T-helper 2 cell (primary cell): ENCODE results near the gene FN3KRP.
A peak's percentile ranks its signal among the peaks of the same experiment; 100 is the strongest.

Source experiments
- DNase-seq, 5 experiments: peaks; one replicate each; pipeline versions ENCODE4 v3.0.0 to v3.0.0-alpha.2; 2012 to 2022
- total RNA-seq, 2 donors: gene quantifications; one replicate each; lab custom pipeline; 2026; lab: John Stamatoyannopoulos, UW

The FN3KRP gene, protein sequence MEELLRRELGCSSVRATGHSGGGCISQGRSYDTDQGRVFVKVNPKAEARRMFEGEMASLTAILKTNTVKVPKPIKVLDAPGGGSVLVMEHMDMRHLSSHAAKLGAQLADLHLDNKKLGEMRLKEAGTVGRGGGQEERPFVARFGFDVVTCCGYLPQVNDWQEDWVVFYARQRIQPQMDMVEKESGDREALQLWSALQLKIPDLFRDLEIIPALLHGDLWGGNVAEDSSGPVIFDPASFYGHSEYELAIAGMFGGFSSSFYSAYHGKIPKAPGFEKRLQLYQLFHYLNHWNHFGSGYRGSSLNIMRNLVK
- 18.1 to 25.7 reads per million in 2 donors for total RNA-seq

DNA sequence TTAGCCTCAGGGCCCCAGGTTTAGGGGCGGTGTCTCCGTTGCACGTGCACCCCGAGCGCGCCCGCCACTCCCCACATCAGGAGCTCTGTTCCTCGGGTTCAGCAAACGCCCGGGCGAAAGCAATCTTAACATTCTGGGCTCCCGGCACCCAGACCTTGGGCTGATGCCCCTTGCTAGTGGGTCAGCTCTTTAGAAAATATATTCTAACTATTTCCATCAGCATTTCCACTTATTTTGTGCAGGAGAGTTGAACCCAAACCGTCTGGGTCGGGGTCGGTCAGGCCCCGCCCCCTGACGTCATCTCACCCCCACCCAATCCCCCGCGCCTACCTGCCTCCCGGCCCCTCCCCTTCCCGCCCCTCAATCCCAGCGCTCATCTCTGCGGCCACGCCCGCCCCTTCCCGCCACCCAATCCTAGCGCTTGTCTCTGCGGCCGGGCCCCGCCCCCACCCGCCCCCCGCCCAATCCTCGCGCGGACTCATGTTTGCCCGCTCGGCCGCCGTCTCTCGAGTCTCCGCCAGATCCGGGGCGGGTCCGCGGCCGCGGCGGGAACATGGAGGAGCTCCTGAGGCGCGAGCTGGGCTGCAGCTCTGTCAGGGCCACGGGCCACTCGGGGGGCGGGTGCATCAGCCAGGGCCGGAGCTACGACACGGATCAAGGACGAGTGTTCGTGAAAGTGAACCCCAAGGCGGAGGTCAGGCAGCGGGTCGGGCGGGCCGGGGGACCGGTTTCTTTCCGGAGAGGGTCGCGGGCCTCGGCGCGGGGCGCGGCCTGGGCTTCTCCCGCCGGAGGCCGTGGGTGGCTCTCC lies at the start of gene FN3KRP:
Gene FN3KRP (plus strand): TSS at position 504 of the 808 bp plus-strand sequence. CDS start 50 bp downstream, at position 554.
- DNase-seq: peak; percentile 75 to 94 (median 93)

DNA sequence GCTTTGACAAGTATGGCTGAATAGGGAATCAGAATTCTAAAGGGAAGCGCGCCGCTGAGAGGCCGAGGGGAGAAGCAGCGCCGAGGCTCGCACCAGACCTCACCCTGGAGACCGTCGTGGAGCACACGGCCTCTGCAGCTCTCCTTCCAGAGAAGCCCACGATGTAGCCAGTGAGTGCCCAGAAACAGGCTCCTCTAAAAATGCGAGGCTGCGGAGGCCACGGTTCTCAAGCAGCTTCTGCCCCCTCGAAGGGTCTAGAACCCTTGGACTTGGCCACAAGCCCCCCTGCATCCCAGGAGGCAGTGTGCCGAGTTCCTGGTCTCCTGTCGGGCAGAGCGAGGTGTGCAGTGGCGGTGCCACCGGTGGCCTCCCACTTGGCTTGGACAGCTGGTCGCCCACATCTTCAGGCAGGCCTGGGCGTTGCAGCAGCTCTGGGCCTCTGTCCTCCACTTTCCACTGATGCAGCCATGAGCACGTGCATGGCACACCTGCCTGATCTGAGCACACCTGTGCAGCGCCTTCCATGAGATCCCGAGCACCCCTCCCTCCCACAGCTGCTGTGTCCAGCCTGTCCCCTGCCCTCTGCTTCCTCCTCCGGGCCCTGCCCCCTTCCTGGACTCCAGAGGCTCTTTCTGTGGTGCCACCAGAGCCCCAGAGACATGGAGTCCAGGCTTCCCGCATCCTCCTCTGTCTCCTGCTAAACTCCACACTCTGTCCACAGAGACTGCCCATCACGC lies 49.4 kb upstream of the FN3KRP start:
- no peak for DNase-seq

DNA sequence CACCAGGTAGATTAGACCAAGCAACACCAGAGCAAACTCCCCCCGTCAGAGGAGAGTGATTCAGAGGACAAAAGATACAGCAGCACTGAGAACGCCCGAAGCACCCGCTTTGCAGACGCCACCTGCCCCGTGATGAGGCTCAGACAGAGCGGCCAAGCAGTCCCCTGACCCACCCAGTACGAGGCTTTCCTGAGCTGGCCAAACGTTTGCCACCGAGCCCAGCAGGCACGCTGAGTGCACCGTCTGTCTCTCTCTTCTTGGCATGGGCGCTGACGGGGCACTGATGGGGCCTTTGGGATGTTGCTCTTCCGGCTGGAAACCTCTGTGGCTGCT lies 48.9 kb upstream of the FN3KRP start:
- no peak for DNase-seq

DNA sequence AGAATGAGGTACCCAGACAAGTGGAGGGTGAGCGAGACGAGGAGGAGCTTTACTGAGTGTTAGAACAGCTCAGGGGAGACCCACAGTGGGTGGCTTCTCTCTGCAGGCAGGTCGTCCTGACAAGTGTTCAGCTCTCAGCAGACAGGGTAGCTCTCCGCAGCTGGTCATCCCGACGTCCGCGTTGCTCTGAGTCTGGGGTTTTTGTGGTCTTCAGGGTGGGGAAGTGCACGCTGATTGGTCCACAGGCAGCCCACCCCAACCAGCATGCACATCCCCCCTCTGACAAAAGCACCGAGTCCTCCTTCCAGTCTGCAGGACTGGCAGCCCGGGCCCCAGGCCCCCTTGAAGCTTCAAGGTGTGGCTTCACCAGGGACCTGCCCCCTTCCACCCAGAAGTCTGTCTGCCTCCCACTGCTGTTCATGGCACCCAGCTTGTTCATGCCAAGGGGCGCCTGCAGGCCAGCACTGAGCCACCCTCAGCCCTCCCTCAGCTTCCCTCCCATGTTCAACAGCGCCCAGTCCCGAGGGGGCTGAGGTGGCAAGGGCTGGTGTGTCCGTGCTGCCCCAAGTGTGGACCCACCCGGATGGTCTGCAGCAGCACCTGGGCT lies 48.4 kb upstream of the FN3KRP start:
- no peak for DNase-seq

DNA sequence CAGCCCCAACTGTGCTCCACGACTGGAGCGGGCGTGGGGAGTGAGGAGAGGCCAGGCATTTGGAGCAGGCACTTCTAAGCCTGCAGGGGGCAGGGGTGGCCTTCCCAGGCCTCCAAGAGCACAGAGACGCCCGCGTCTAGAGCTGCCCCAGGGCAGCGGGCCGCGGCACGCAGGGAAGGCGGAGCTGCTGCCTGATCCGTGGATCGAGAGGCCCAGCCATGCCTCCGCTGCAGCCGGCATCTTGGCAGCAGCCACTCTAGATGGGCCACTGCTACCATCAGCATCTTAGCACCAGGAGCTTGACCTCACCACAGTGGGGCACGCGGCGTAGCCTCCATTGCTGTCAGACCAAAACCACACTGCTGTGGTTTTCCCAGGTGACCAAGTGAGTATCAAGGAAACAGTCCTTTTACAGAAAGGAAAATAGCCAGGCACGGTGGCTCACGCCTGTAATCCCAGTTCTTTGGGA lies 47.8 kb upstream of the FN3KRP start:
- peak in 1 of 5 experiments; percentile 49 for DNase-seq

DNA sequence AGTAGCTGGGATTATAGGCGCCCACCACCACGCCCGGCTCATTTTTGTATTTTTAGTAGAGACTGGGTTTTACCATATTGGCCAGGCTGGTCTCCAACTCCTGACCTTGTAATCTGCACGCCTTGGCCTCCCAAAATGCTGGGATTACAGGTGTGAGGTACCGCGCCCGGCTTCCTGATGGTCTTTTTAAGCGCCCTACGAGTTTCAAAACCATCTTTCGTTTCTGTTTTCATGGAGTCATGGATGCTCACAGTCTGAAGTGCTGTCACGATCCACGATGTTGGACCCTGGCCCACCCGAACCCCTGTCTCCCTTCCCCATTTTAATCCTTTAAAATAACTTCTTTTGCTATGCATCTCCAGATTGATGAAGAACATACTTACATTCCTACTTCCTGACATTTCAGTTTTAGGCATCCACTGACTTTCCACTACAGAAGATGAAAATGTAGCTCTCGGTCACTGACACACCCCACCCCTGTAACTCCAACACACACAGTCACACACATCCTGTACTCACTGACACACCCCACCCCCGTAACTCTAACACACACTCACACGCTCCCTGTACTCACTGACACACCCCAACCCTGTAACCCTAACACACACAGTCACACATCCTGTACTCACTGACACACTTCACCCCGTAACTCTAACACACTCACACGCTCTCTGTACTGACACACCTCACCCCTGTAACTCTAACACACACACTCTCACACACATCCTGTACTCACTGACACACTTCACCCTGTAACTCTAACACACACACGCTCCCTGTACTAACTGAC lies 45.6 kb upstream of the FN3KRP start:
- DNase-seq: no peak

DNA sequence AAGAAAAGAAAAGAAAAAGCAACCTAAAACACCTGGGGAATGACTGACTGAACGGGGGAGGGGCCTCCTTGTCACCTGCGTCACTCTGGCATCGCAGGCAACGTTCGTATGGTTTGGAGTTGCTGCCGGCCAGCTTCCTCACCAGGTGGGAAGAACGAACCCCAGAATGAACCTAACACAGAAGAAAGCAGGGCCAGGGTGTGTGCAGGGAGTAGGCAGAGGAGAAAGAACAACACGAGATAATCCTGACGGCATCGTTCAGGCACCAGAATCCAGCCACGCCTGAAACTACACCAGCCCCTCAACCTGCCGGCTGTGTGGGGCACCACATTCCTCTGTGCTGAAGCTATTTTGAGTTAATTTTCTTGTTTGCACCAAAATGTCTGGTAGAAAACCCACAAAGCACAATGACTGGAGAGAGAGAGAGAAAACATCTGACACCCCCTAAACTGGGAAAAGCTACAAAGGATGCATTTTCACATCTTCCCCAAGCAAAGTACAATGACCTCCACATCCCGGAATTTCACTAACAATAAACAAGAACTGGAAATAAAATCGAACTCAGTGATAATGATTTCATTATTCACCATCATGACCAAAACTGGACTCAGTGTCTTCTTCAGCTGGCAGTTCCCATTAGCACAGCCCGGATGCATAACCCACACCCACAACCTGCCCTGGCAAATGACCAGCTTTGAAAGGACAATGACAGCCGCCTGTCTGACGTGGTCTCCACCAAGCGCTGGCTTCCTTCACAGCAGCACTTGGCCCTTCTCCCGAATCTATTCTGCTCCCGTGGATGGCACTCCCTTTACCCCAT lies 41.6 kb upstream of the FN3KRP start:
- no peak for DNase-seq

DNA sequence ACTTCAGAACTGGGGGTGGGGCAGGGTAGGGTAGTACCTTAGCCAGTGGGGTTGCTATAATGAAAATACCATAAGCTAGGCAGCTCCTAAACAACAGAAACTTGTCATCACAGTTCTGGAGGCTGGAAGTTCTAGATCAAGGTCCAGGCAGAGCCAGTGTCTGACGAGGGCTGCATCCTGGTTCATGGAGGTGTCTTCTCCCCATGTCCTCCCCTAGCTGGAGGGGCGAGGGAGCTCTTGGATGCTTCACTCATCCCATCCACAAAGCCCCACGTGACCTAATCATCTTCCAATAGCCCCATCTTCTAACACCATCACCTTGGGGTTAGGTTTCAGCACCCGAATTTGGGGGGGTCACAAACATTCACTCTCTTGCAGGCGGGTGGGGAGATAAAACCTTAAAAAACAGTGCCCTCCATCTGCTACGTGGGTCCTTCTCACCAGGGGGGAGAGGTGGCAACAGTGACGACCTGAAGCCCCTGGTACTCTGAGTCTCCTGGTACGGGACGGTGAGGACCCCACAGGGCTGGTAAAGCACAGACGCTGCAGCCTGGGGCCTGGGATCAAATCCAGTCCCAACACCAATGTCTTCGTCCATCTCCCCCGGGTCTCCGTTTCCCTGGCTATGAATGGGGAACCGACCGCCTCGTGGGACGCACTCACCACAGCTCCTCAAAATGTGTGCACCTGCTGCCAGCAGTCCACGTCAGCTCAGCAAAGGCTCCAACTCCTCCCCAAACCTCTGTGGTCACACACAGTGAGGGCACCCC lies 40.8 kb upstream of the FN3KRP start:
- no peak for DNase-seq

DNA sequence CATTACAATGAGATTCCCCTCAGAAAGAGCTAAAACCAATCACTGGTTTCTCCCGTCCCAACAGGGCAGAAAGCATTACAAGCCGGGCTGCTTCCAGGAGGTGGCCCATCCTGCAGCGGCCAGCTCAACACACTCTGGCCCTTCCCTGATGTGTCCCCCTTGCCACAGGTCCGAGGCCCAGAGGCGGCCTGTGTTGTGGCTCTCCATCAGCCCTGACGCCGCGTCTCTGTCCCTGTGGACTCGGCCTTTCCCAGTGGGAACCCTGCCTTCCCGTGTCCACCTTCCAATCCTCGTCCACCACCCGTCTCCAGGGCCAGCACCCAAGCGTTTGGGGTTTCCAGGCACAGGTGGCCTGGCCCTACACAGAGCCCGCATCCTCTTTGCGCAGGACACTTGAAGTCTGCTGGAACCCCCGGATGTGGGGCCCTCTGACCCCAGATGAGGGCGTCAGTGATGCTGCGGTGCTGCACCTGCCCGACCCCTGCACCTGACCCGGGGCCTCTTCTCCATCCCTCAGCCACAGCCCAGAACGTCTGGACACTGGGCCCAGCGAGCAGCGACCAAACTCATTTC lies 39.1 kb upstream of the FN3KRP start:
- DNase-seq: no peak

DNA sequence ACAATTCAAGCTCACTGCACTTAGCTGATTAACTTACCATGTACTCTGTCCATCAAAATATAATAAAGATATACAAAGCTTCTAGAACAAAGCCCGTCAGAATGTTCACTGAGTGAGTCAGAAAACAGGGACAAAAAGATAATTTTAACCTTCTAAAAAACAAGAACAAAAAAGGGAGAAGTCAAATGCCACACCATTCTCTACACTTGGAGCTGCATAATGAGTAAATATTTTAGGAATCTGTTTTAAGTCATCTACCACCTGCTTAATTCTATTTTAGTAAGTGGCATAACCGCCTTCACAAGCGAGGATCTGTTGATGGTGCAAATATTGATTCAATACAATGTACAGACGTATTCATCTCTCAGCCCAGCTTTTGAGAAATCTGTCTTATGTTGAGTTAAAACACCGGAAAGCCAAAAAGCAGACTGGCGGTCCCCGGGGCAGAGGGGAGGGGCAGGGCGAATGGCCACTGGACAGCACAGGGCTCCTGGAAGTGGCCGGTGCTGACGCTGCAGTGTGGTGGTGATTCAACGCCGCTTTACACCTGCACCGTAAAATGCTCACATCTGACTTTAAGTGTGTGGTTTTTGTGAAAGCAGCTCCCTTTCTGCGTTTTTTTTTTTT lies 38.1 kb upstream of the FN3KRP start:
- DNase-seq: no peak

DNA sequence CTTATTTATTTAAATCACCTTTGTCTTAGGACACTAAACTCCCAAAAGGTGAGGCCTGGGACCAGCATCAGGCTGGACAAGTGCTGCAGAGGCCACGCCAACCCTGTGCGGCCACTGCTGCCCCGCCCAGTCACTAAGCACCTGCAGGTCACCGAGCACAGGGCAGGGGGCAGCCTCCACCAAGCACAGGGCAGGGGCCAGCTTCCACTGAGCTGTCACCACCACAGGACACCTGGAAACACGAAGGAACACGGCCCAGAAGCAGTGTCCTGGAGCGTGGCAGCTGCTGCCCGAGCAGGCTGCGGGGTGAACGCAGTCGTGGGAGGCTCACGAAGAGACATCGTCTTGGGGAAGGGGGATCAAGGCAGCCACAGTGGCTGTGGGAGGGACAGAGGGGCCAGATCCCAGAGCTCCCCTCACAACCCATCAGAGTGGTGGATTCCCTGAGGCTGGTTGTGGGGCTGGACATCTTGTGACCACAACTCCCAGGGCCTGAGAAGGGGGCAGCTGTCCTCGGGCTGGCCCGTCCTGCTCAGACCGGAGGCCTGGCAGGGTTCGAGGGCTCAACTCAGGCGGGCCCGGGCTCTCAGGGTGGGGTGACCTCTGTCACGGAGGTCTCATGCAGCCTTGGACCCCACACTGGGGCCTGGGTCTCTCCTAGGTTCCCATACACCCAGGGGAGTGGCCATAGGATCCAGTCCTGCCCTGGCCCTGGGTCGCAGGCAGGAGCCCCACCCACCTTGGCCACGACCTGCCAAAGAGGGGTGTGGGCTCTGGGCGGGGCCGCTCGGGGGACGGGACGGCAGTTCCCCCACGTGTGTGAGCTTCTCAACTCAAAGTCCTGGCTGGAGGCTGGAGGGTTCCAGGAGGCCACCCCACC lies 36.7 kb upstream of the FN3KRP start:
- DNase-seq: no peak

DNA sequence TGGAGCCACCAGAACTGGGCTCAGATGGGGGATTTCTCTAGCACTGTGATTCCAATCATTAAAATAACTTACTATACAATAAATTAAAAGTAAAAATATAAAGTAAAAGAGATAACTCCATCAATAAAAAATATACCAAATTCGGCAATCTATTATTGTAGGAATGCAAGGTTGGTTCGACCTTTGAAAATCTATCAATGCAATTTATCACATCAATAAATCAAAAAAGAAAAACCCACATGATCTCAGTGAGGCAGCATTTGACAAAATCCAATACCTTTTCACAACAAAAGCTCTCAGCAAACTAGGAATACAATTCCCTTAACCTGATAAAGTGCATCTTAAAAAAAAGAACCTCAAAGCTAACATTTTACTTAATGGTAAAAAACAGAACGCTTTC lies 35.0 kb upstream of the FN3KRP start:
- no peak for DNase-seq

DNA sequence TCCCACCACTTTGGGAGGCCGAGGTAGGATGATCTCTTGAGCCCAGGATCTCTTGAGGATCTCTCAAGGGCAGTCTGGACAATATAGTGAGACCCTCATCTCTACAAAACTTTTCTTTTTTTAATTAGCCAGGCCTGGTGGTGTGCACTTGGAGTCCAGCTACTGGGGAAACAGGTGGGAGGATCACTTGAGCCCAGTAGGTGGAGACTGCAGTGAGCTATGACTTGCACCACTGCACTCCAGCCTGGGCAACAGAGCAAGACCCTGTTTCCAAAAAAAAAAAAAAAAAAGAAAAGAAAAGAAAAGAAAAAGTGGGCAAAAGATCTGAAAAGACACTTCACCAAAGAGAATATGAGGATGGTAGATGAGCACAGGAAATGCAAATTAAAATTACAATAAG lies 33.0 kb upstream of the FN3KRP start:
- DNase-seq: no peak

DNA sequence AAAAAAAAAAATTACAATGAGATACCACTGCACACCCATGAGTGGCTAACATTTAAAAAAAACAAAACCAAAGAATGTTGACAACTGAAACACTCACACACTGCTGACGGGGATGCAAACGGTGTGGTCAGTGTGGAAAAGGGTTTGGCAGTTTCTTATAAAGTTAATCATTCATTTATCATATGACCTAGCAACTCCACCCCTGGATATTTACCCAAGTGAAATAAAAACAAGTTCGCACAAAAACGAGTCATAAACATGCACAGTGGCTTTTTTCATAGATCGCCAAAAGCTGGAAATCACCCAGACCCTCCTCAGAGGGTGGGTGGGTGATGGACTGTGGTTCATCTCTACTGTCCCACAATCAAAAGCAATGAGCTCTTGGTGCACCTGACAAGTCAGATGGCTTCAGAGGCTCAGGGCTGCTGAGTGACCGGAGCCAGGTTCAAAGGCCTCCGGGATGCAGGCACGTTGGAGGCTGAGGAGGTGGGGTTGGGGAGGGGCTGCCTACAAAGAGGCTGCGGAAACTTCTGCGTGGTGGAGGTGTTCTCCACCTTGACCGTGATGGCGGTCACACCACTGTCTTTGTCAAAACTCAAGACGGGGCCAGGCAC lies 32.2 kb upstream of the FN3KRP start:
- DNase-seq: no peak

DNA sequence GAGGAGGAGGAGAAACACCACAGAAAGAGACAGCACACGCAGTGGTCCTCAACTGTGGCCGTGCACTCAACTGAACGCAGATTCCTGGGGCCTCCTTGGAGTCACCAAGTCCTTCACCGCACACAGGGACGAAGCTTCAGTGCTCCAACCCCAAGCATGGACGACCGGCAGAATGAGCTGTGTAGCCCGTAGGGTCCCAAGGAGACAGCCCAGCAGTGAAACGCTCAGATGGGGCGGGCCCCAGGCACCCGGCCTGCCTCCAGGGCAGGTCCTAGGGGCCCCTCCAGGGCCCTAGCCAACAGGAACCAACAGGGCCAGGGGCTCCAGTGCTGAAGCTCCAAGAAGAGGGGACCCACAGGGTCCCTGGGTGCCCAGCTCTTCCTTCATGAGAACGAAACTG lies 31.2 kb upstream of the FN3KRP start:
- DNase-seq: no peak

DNA sequence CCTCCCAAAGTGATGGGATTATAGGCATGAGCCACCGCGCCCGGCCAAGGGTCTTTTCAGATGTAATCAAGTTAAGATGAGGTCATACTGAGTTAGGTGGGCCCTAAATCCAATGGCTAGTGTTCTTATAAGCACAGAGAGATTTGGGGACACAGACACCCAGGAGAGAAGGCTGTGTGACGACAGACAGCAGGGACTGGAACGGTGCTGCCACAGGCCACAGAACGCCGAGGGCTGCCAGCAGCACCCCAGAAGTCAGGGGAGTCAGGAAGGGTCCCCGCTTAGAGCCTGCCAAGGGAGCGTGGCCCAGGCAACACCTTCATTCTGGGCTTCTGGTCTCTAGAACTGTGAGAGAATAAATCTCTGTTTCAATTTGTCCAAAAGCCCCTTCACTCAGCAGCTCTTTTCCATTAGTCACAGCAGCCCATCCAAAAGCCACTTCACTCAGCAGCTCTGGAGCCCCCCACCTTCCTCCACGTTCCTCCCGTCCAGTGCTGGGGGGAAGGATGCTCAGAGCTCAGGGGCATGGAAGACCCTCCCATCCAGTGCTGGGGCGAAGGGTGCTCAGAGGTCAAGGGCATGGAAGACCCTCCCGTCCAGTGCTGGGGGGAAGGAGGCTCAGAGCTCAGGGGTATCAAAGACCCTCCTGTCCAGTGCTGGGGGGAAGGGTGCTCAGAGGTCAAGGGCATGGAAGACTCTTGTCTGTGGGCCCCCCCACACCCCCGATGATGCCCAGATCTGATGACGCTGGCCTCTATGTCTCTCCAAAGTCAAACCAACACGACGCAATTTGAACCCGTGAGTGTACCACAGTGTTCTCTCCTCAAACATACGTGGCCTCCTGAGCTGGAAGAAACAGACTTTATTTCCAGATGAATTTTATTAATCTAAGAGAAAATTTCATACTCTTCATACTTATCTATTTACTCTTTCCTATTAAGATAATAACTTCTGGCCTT lies 29.9 kb upstream of the FN3KRP start:
- DNase-seq: no peak

DNA sequence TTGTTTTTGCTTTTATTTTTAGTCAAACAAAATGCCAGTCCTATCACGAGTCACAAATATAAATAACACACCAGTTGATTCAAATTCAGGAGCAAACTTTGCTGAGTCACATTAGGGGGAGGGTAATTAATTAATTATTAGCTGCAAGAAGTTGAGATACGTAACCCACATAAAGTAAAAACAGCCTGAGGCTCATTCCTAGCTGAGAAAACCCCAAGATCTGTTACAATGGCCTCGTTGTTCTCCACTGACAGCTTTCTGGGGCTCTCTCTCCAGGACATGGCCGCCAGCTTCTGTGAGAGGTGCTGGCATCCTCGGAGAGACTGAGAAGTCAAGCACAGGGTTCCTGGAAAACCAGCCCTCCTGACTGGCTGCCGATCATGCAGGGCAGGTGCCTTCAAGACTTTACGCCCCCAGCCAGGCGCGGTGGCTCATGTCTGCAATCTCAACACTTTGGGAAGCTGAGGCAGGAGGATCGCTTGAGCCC lies 29.1 kb upstream of the FN3KRP start:
- DNase-seq: no peak
